Amniotic stem cell (primary cell): ENCODE results near the gene HIGD2A.

Experiments
- DNase-seq: peaks from one replicate; lab custom pipeline; 2025; lab: John Stamatoyannopoulos, UW

Gene HIGD2A

GRCh38 chr5:176415952-176416924 lies 27.7 kb downstream of the HIGD2A start, which contains the start of gene CLTB:
Gene CLTB, minus strand, starts transcription at chr5:176416539. Its CDS starts 176 bp downstream, at chr5:176416363.
- peak; percentile 49 for DNase-seq

GRCh38 chr5:176416965-176417364 lies 28.4 kb downstream of the HIGD2A start:
- DNase-seq, result no peak

GRCh38 chr5:176418251-176418650 lies 29.7 kb downstream of the HIGD2A start:
- no peak for DNase-seq

- DNase-seq, result no peak
Measured at GRCh38 chr5:176420086-176420485, 31.5 kb downstream of the HIGD2A start.

GRCh38 chr5:176420972-176421544 lies 32.5 kb downstream of the HIGD2A start:
- no peak for DNase-seq

- DNase-seq, result no peak
Measured at GRCh38 chr5:176424181-176424580, 35.6 kb downstream of the HIGD2A start.

- no peak for DNase-seq
Measured at GRCh38 chr5:176425138-176425537, 36.6 kb downstream of the HIGD2A start.

GRCh38 chr5:176425791-176426190 lies 37.2 kb downstream of the HIGD2A start:
- DNase-seq, result no peak

- DNase-seq, result no peak
Measured at GRCh38 chr5:176426876-176427275, 38.3 kb downstream of the HIGD2A start.

- DNase-seq, result no peak
Measured at GRCh38 chr5:176427971-176428370, 39.4 kb downstream of the HIGD2A start.

- DNase-seq, result no peak
Measured at GRCh38 chr5:176429972-176430371, 41.4 kb downstream of the HIGD2A start.

GRCh38 chr5:176432707-176433106 lies 44.2 kb downstream of the HIGD2A start:
- no peak for DNase-seq

GRCh38 chr5:176436656-176437055 lies 48.1 kb downstream of the HIGD2A start:
- DNase-seq, result no peak

GRCh38 chr5:176438959-176439757 lies 50.6 kb downstream of the HIGD2A start:
- no peak for DNase-seq
